ENCODE measurements around the gene MATN3. TPM values are rescaled to one million over a fixed set of nuclear protein-coding genes. Genes with fewer than 3 reads are reported as not detected.

The MATN3 gene, protein sequence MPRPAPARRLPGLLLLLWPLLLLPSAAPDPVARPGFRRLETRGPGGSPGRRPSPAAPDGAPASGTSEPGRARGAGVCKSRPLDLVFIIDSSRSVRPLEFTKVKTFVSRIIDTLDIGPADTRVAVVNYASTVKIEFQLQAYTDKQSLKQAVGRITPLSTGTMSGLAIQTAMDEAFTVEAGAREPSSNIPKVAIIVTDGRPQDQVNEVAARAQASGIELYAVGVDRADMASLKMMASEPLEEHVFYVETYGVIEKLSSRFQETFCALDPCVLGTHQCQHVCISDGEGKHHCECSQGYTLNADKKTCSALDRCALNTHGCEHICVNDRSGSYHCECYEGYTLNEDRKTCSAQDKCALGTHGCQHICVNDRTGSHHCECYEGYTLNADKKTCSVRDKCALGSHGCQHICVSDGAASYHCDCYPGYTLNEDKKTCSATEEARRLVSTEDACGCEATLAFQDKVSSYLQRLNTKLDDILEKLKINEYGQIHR
- 1.4 and 2.4 TPM in 2 replicates for total RNA-seq

DNA sequence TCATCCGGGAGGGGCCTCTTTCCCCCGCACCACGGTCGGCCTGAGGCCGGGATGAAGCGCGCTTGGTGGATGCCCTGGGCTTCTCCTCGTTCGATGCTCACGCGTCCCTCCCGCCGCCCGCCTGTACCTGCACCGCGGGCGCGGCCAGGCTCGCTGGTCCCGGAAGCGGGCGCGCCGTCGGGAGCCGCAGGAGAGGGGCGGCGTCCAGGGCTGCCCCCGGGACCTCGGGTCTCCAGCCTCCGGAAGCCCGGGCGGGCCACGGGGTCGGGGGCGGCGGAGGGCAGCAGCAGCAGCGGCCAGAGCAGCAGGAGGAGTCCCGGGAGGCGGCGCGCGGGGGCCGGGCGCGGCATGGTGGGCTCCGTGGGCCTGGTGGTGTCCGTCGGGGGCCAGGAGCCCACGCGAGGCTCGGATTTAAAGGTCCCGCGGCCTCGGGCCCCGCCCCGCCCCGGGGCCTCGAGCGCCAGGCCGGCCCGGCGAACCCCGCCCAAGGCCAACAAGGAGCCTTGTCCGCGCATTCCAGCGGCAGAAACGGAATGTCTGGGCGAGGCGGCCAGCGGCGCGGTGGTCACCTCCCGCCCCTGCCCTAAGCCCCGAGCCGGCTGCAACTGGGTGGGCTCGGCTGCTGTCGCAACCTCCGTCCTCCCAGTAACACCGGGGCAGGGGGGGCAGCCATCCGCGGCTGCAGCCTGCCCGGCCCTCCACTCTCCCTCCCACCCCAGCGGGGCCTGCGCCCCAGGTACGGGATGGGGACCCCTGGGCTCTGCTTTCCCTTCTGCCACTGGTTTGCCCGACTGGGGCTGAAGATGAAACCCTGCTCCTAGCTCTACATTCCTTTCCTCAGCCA, at the start of gene MATN3:
MATN3 (minus strand) TSS at position 387 of the 844 bp plus-strand sequence; CDS start at position 350, 37 bp downstream.
- Histone ChIP-seq H4K20me1 (ENCODE audit: insufficient read depth, low read length) (no peaks in the 10 kb centered on the region), H3K4me2 (ENCODE audit: insufficient read depth, low read length) (peak within 1 kb of the TSS; percentile 82), H3K79me2 (ENCODE audit: insufficient read depth, low read length) (no peaks in the 10 kb centered on the region), H3K9me3 (ENCODE audit: low read depth, low read length) (no peaks in the 10 kb centered on the region), H3K27me3 (ENCODE audit: insufficient read depth, low read length) (peaks cover 27% of the 10 kb centered on the region), H3K4me3 (ENCODE audit: insufficient read depth, low read length) (peak within 1 kb of the TSS; percentile 75), H3K27ac (ENCODE audit: low read depth, low read length) (no peak within 1 kb of the TSS), H3K4me1 (ENCODE audit: insufficient read depth, low read length) (peaks cover 3% of the 10 kb centered on the region), H3K36me3 (ENCODE audit: insufficient read depth, low read length) (no peaks in the 10 kb centered on the region), H2AFZ (ENCODE audit: low read length) (peak within 1 kb of the TSS; percentile 82)
- TF ChIP-seq, protein P1, sequence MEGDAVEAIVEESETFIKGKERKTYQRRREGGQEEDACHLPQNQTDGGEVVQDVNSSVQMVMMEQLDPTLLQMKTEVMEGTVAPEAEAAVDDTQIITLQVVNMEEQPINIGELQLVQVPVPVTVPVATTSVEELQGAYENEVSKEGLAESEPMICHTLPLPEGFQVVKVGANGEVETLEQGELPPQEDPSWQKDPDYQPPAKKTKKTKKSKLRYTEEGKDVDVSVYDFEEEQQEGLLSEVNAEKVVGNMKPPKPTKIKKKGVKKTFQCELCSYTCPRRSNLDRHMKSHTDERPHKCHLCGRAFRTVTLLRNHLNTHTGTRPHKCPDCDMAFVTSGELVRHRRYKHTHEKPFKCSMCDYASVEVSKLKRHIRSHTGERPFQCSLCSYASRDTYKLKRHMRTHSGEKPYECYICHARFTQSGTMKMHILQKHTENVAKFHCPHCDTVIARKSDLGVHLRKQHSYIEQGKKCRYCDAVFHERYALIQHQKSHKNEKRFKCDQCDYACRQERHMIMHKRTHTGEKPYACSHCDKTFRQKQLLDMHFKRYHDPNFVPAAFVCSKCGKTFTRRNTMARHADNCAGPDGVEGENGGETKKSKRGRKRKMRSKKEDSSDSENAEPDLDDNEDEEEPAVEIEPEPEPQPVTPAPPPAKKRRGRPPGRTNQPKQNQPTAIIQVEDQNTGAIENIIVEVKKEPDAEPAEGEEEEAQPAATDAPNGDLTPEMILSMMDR (IDR thresholded peaks at IDR 0.05; ENCODE audit: extremely low read depth, low read depth, low read length) = no peak
- DNase-seq (ENCODE audit: insufficient read length, low spot score, missing footprints) = peak; percentile 92

DNA sequence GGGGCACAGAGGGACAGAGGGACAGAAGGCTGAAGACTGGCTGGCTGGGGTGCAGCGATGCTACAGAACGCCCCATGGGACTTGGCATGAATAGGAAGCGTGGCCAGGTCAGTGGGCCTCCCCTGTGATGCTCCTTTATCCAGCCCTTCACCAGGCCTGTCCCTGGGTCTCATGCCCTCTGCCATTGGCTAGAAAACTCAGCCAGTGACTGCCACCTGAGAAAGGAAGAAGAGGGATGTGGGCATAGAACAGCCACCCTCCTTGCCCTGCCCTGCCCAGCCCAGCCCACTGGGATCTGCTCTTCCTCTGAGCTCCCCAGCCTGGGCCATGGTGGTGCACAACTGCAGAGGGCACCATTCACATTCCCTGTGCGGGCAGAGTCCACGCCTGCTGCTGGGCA, 49.5 kb upstream of the MATN3 start:
- Histone ChIP-seq H3K27ac (ENCODE audit: low read depth, low read length) (peak overlapping the region; percentile 91), H3K27me3 (ENCODE audit: insufficient read depth, low read length) (no peaks in the 10 kb centered on the region), H3K4me2 (ENCODE audit: insufficient read depth, low read length) (peak overlapping the region; percentile 67), H2AFZ (ENCODE audit: low read length) (peak overlapping the region; percentile 58), H3K4me3 (ENCODE audit: insufficient read depth, low read length) (peak overlapping the region; percentile 2), H3K4me1 (ENCODE audit: insufficient read depth, low read length) (peaks cover 30% of the 10 kb centered on the region), H4K20me1 (ENCODE audit: insufficient read depth, low read length) (no peaks in the 10 kb centered on the region), H3K9me3 (ENCODE audit: low read depth, low read length) (no peaks in the 10 kb centered on the region), H3K36me3 (ENCODE audit: insufficient read depth, low read length) (no peaks in the 10 kb centered on the region), H3K79me2 (ENCODE audit: insufficient read depth, low read length) (no peaks in the 10 kb centered on the region)
- TF ChIP-seq, protein P1 (IDR thresholded peaks at IDR 0.05; ENCODE audit: extremely low read depth, low read depth, low read length) = no peak
- DNase-seq (ENCODE audit: insufficient read length, low spot score, missing footprints) = no peak

DNA sequence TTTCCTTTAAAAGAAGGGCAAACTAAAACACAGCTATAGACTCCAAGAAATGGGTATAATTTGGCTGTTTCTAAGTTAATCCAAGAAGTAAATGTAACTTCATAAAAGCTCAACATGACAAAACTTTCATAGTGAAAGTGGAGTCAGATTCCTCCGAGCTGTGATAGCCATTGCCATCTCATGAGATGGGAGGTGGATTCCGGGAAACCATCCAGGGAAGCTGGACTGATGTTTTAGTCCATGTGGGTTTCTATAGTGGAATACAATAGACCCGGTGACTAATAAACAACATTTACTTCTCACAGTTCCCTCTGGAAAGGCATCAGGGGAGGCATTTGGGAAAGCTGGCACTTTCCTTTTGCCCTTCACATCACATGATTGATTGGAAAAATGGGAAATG, 49.0 kb upstream of the MATN3 start:
- Histone ChIP-seq H2AFZ (ENCODE audit: low read length) (peak overlapping the region; percentile 47), H3K27me3 (ENCODE audit: insufficient read depth, low read length) (no peaks in the 10 kb centered on the region), H3K4me2 (ENCODE audit: insufficient read depth, low read length) (peak overlapping the region; percentile 67), H3K79me2 (ENCODE audit: insufficient read depth, low read length) (no peaks in the 10 kb centered on the region), H3K27ac (ENCODE audit: low read depth, low read length) (peak overlapping the region; percentile 91), H3K9me3 (ENCODE audit: low read depth, low read length) (no peaks in the 10 kb centered on the region), H4K20me1 (ENCODE audit: insufficient read depth, low read length) (no peaks in the 10 kb centered on the region), H3K4me1 (ENCODE audit: insufficient read depth, low read length) (peaks cover 28% of the 10 kb centered on the region), H3K4me3 (ENCODE audit: insufficient read depth, low read length) (peak overlapping the region; percentile 2), H3K36me3 (ENCODE audit: insufficient read depth, low read length) (no peaks in the 10 kb centered on the region)
- no peak for DNase-seq (ENCODE audit: insufficient read length, low spot score, missing footprints)
- TF ChIP-seq, protein P1 (IDR thresholded peaks at IDR 0.05; ENCODE audit: extremely low read depth, low read depth, low read length) = no peak

Data from osteoblast (primary cell).